Fibroblast of lung (primary cell): ENCODE data around the gene PUDP. TPM values are rescaled to one million over a fixed set of nuclear protein-coding genes. Genes with fewer than 3 reads are reported as not detected.
A peak's percentile ranks its signal among the peaks of the same experiment; 100 is the strongest.

Experiments
- DNase-seq, 2 donors: peaks; one replicate each; pipeline versions ENCODE4 v3.0.0 to v3.0.0-alpha.2; 2010; ENCODE audit warnings: low read depth in 2 of 2
- H2AFZ ChIP-seq: 2 replicates; pipeline ENCODE4 v1.5.1; 2012; ENCODE audit warnings: low read length, control low read depth, inconsistent platforms
- H3K27ac ChIP-seq: 2 replicates; pipeline ENCODE4 v1.5.1; 2011; ENCODE audit warnings: low read length, control low read depth; ENCODE audit not compliant: insufficient read depth
- H3K27me3 ChIP-seq: 2 replicates; pipeline ENCODE4 v1.5.1; 2011; ENCODE audit warnings: mild to moderate bottlenecking, low read length; ENCODE audit not compliant: control insufficient read depth, insufficient read depth
- H3K36me3 ChIP-seq: 2 replicates; pipeline ENCODE4 v1.5.1; 2011; ENCODE audit warnings: low read length; ENCODE audit not compliant: control insufficient read depth, insufficient read depth
- H3K4me1 ChIP-seq: 2 replicates; pipeline ENCODE4 v1.5.1; 2011; ENCODE audit warnings: low read length; ENCODE audit not compliant: control insufficient read depth, insufficient read depth; ENCODE audit errors: extremely low read depth
- H3K4me2 ChIP-seq: 2 replicates; pipeline ENCODE4 v1.5.1; 2011; ENCODE audit warnings: low read length, control low read depth; ENCODE audit not compliant: insufficient read depth; ENCODE audit errors: extremely low read depth
- H3K4me3 ChIP-seq, 4 experiments: fragments of 200-600 bp in 1 of 4; sonication (generic) in 1 of 4; replicated peaks in 1 of 4; 2 replicates each; pipeline ENCODE4 v1.5.1; 2011 to 2016; ENCODE audit warnings: low read length in 4 of 4, low read depth in 3 of 4, mild to moderate bottlenecking in 3 of 4, control low read depth in 2 of 4, inconsistent platforms in 1 of 4, mixed read lengths in 1 of 4; ENCODE audit not compliant: insufficient read depth in 1 of 4; ENCODE audit errors: control extremely low read depth in 1 of 4
- H3K79me2 ChIP-seq: 2 replicates; pipeline ENCODE4 v1.5.1; 2012; ENCODE audit warnings: mild to moderate bottlenecking, low read length, inconsistent platforms; ENCODE audit not compliant: control insufficient read depth, insufficient read depth
- H3K9ac ChIP-seq: 2 replicates; pipeline ENCODE4 v1.5.1; 2011; ENCODE audit warnings: mild to moderate bottlenecking, low read length, control low read depth; ENCODE audit not compliant: insufficient read depth
- H3K9me3 ChIP-seq: 2 replicates; pipeline ENCODE4 v1.5.1; 2012; ENCODE audit warnings: low read depth, low read length; ENCODE audit not compliant: control insufficient read depth, insufficient read depth
- H4K20me1 ChIP-seq: 2 replicates; pipeline ENCODE4 v1.5.1; 2011; ENCODE audit warnings: low read length; ENCODE audit not compliant: control insufficient read depth, insufficient read depth; ENCODE audit errors: extremely low read depth
- CTCF ChIP-seq, 2 donors: IDR thresholded peaks in 1 of 2; conservative IDR thresholded peaks in 1 of 2; 1 replicate in 1 of 2; 2 replicates in 1 of 2; pipeline ENCODE4 v1.5.1; 2011 to 2012; ENCODE audit warnings: low read length in 2 of 2, control low read depth in 1 of 2, inconsistent platforms in 1 of 2, low read depth in 1 of 2, mild to moderate bottlenecking in 1 of 2
- EZH2 ChIP-seq: IDR thresholded peaks from 2 replicates; pipeline ENCODE4 v1.5.1; 2012; ENCODE audit warnings: low read length, control low read depth, mild to moderate bottlenecking; ENCODE audit errors: missing control alignments
- polyA plus RNA-seq, 2 donors: library from polyadenylated mRNA; depleted of rRNA in 1 of 2; stranded (reverse) in 1 of 2; unstranded in 1 of 2; fragments of >200 nt; gene quantifications; 2 replicates each; pipeline ENCODE4 v1.2.1, GENCODE V29; 2011 to 2012; ENCODE audit warnings: missing spikeins in 1 of 2
- total RNA-seq: library from RNA; depleted of rRNA; stranded (reverse); fragments of >200 nt; gene quantifications from 2 replicates; pipeline ENCODE4 v1.2.1, GENCODE V29; 2014

Gene PUDP
- total and polyA plus RNA-seq, 2 donors (not counting 1 experiment from before 2014, with no cell fraction given), result 7.6 to 19.8 TPM

GRCh38 chrX:7147413-7147977 lies 458 bp downstream of the PUDP start, which contains the start of gene STS:
Gene STS (plus strand): TSS chrX:7147712. CDS start chrX:7253200, 105,488 bp downstream.
- H3K27ac ChIP-seq, result peak within 1 kb of the TSS; percentile 95
- no peaks in the 10 kb centered on the region for H3K9me3 ChIP-seq
- peak within 1 kb of the TSS; percentile 98 for H3K4me2 ChIP-seq
- peak within 1 kb of the TSS; percentile 99 for H2AFZ ChIP-seq
- H3K79me2 ChIP-seq, result peaks cover 12% of the 10 kb centered on the region
- no peaks in the 10 kb centered on the region for H3K36me3 ChIP-seq
- no peak for TF ChIP-seq CTCF (conservative IDR thresholded peaks at IDR 0.05 in 1 of 2, IDR thresholded peaks at IDR 0.05 in 1 of 2; ENCODE audit: low read depth in 1 of 2, low read length in 2 of 2)
- no peak for TF ChIP-seq EZH2
- peak within 1 kb of the TSS; percentile 82 to 98 (median 90) for H3K4me3 ChIP-seq
- no peaks in the 10 kb centered on the region for H3K4me1 ChIP-seq
- no peaks in the 10 kb centered on the region for H3K27me3 ChIP-seq
- H3K9ac ChIP-seq, result peak within 1 kb of the TSS; percentile 91
- DNase-seq, result peak in 1 of 2 donors; percentile 28
- H4K20me1 ChIP-seq, result no peaks in the 10 kb centered on the region

- H3K27me3 ChIP-seq, result no peaks in the 10 kb centered on the region
- peak overlapping the region; percentile 91 for H3K9ac ChIP-seq
- no peaks in the 10 kb centered on the region for H3K4me1 ChIP-seq
- H3K79me2 ChIP-seq, result peaks cover 17% of the 10 kb centered on the region
- DNase-seq, result peak in 1 of 2 donors; percentile 12
- TF ChIP-seq EZH2 (no peak), CTCF (conservative IDR thresholded peaks at IDR 0.05 in 1 of 2, IDR thresholded peaks at IDR 0.05 in 1 of 2; ENCODE audit: low read depth in 1 of 2, low read length in 2 of 2) (no peak)
- peak overlapping the region; percentile 95 for H3K27ac ChIP-seq
- H3K36me3 ChIP-seq, result no peaks in the 10 kb centered on the region
- peak overlapping the region; percentile 82 to 95 (median 84) for H3K4me3 ChIP-seq
- no peaks in the 10 kb centered on the region for H4K20me1 ChIP-seq
- H2AFZ ChIP-seq, result no peak overlapping the region
- H3K9me3 ChIP-seq, result no peaks in the 10 kb centered on the region
- peak overlapping the region; percentile 93 for H3K4me2 ChIP-seq
Measured at GRCh38 chrX:7146703-7147412, 1.1 kb downstream of the PUDP start.

GRCh38 chrX:7146020-7146702 lies 1.8 kb downstream of the PUDP start:
- Histone ChIP-seq H2AFZ (no peak overlapping the region), H3K9me3 (no peaks in the 10 kb centered on the region), H3K9ac (no peak overlapping the region), H4K20me1 (no peaks in the 10 kb centered on the region), H3K36me3 (no peaks in the 10 kb centered on the region), H3K27me3 (no peaks in the 10 kb centered on the region), H3K27ac (no peak overlapping the region), H3K4me3 (no peak overlapping the region), H3K4me1 (no peaks in the 10 kb centered on the region), H3K4me2 (peak overlapping the region; percentile 15), H3K79me2 (peaks cover 19% of the 10 kb centered on the region)
- no peak for DNase-seq
- TF ChIP-seq EZH2, result no peak
- no peak for TF ChIP-seq CTCF (conservative IDR thresholded peaks at IDR 0.05 in 1 of 2, IDR thresholded peaks at IDR 0.05 in 1 of 2; ENCODE audit: low read depth in 1 of 2, low read length in 2 of 2)
